ENCODE results near the gene CHCHD4. TPM values are rescaled to one million over a fixed set of nuclear protein-coding genes. Genes with fewer than 3 reads are reported as not detected.
"Not testable (repeated sequence)": the region's sequence is repeated elsewhere in the genome, so short reads cannot be mapped to it uniquely, and the experiment has no call there.

The CHCHD4 gene
- total RNA-seq, 4 donors from 2014 or later: 15.1 to 20.2 (median 16.0) TPM

- Histone ChIP-seq H3K9me3 (no peaks in the 10 kb centered on the region), H3K4me1 (no peaks in the 10 kb centered on the region), H3K36me3 (no peaks in the 10 kb centered on the region), H3K27ac (no peak overlapping the region), H3K4me3 (replicated peaks in 1 of 3) (no peak overlapping the region), H3K27me3 (no peaks in the 10 kb centered on the region)
- DNase-seq: no peak
- intact Hi-C loops (cut with DNase I): no loop called here
- TF ChIP-seq CTCF (IDR thresholded peaks at IDR 0.05): no peak
- TF ChIP-seq POLR2A (IDR thresholded peaks at IDR 0.05): no peak
- WGBS, 2 donors: 92 to 94% methylated on average over 2 of the region's 2 CpGs
Observed at GRCh38 chr3:14092464-14092863, 32.2 kb downstream of the CHCHD4 start.

GRCh38 chr3:14091959-14092358 is 32.7 kb downstream of the CHCHD4 start:
- 45 to 91% methylated on average over 2 to 5 of the region's 5 CpGs for WGBS, 2 donors
- H3K27me3 ChIP-seq; H3K4me1 ChIP-seq; H3K4me3 ChIP-seq (replicated peaks in 1 of 3); DNase-seq; H3K9me3 ChIP-seq; H3K27ac ChIP-seq; H3K36me3 ChIP-seq; intact Hi-C loops (cut with DNase I): not testable (repeated sequence)

- H3K4me1 ChIP-seq; H3K9me3 ChIP-seq; intact Hi-C loops (cut with DNase I); DNase-seq; H3K27ac ChIP-seq; H3K36me3 ChIP-seq; H3K27me3 ChIP-seq; H3K4me3 ChIP-seq (replicated peaks in 1 of 3): not testable (repeated sequence)
- 82 to 88% methylated on average over 5 of the region's 5 CpGs for WGBS, 2 donors
Observed at GRCh38 chr3:14087461-14087860, 37.2 kb downstream of the CHCHD4 start.

GRCh38 chr3:14082108-14082657 is 42.5 kb downstream of the CHCHD4 start:
- Histone ChIP-seq H3K4me1 (no peaks in the 10 kb centered on the region), H3K9me3 (no peaks in the 10 kb centered on the region), H3K4me3 (replicated peaks in 1 of 3) (no peak overlapping the region), H3K36me3 (no peaks in the 10 kb centered on the region), H3K27ac (no peak overlapping the region), H3K27me3 (no peaks in the 10 kb centered on the region)
- 85 to 90% methylated on average over 5 of the region's 5 CpGs for whole genome bisulfite sequencing, 2 donors
- DNase-seq: no peak
- intact Hi-C loops (cut with DNase I): no loop called here
- TF ChIP-seq CTCF (IDR thresholded peaks at IDR 0.05): no peak
- TF ChIP-seq POLR2A (IDR thresholded peaks at IDR 0.05): no peak

GRCh38 chr3:14077310-14077709 is 47.4 kb downstream of the CHCHD4 start:
- TF ChIP-seq POLR2A (IDR thresholded peaks at IDR 0.05): no peak
- TF ChIP-seq CTCF (IDR thresholded peaks at IDR 0.05): no peak
- H3K27ac ChIP-seq: no peak overlapping the region
- H3K4me1 ChIP-seq: no peaks in the 10 kb centered on the region
- H3K9me3 ChIP-seq: no peaks in the 10 kb centered on the region
- DNase-seq: no peak
- 96 to 98% methylated on average over 1 of the region's 1 CpG for WGBS, 2 donors
- H3K36me3 ChIP-seq: no peaks in the 10 kb centered on the region
- H3K27me3 ChIP-seq: no peaks in the 10 kb centered on the region
- no peak overlapping the region for H3K4me3 ChIP-seq (replicated peaks in 1 of 3)
- intact Hi-C loops (cut with DNase I): no loop called here

- intact Hi-C loops (cut with DNase I); H3K4me1 ChIP-seq; H3K27ac ChIP-seq; H3K4me3 ChIP-seq (replicated peaks in 1 of 3); DNase-seq; H3K9me3 ChIP-seq; H3K36me3 ChIP-seq; H3K27me3 ChIP-seq: not testable (repeated sequence)
- 77 to 84% methylated on average over 3 of the region's 3 CpGs for WGBS, 2 donors
Observed at GRCh38 chr3:14075233-14075632, 49.4 kb downstream of the CHCHD4 start.

- Histone ChIP-seq H3K36me3 (no peaks in the 10 kb centered on the region), H3K27me3 (no peaks in the 10 kb centered on the region), H3K27ac (no peak overlapping the region), H3K4me3 (replicated peaks in 1 of 3) (no peak overlapping the region), H3K9me3 (no peaks in the 10 kb centered on the region), H3K4me1 (no peaks in the 10 kb centered on the region)
- intact Hi-C loops (cut with DNase I): no loop called here
- no peak for TF ChIP-seq POLR2A (IDR thresholded peaks at IDR 0.05)
- TF ChIP-seq CTCF (IDR thresholded peaks at IDR 0.05): no peak
- DNase-seq: no peak
- 42% methylated on average over 2 of the region's 4 CpGs; no CpG with 5 or more reads in 1 of the 2 donors for WGBS, 2 donors
Observed at GRCh38 chr3:14064910-14065309, 59.8 kb downstream of the CHCHD4 start.
